Nephron progenitor cell (in vitro differentiated cells): ENCODE measurements around the gene STX1B.

ENCODE experiments used
- DNase-seq: peaks from one replicate; pipeline ENCODE4 v3.0.0; 2021
- H3K27ac Mint-ChIP-seq: 2 replicates; pipeline ENCODE4 v1.8.0; 2021; ENCODE audit warnings: mild to moderate bottlenecking, moderate library complexity, mixed read lengths
- H3K27me3 Mint-ChIP-seq: 2 replicates; pipeline ENCODE4 v1.8.0; 2021; ENCODE audit warnings: mild to moderate bottlenecking, low read depth, mixed read lengths; ENCODE audit not compliant: poor library complexity
- H3K36me3 Mint-ChIP-seq: 2 replicates; pipeline ENCODE4 v1.8.0; 2021; ENCODE audit warnings: low read depth, mixed read lengths
- H3K4me1 Mint-ChIP-seq: 2 replicates; pipeline ENCODE4 v1.8.0; 2021; ENCODE audit warnings: mixed read lengths
- H3K4me3 Mint-ChIP-seq: 2 replicates; pipeline ENCODE4 v1.8.0; 2021; ENCODE audit warnings: mild to moderate bottlenecking, moderate library complexity, mixed read lengths
- H3K9me3 Mint-ChIP-seq: 2 replicates; pipeline ENCODE4 v1.8.0; 2021; ENCODE audit warnings: mild to moderate bottlenecking, moderate library complexity, mixed read lengths
- TF ChIP-seq, protein P1 (sequence below): fragments of 200-600 bp; sonication (generic); IDR thresholded peaks from 2 replicates; pipeline ENCODE4 v1.5.0; 2021; ENCODE audit warnings: antibody characterized with exemption

The STX1B gene

DNA sequence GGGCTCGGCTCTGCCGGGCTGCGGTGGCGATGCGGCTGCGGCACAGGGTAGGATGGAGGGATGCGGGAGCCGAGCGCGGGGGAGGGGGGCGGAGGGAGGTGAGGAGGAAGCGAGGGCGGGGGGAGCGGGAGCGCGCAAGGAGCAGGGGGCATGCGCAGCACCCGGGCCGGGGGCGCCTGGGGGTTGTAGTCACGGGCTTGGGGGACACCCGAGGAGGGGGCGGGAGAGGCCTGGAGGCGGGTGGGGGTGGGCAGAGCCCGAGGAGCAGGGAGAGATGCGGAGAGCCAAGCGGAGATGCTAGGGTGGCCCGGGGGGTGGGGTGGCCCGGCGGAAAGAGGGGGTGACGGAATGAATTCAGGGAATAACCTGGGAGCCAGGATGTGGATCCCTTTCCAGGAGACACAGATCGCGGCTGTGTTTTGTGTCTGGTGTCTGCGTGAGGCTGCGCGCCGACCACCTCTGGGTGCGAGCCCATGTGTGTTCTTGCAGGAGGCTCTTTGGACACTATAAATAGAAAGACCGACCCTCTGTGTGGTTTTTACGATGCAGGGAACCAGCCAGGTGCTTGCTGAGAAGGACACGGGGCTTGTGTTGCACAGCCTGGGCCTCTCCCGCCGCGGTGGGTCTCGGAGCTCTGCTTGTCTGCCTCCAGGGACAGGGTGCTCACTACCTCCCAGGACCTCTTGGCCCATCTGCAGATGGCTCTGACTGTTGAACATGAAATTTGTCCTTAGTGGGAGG lies at the start of gene STX1B:
TSS of gene STX1B (minus strand) at position 54 of the 741 bp plus-strand sequence. CDS start 242 bp downstream, outside the sequence.
- Mint-ChIP-seq H3K4me3 (peak within 1 kb of the TSS; percentile 84), H3K27ac (peak within 1 kb of the TSS; percentile 32), H3K9me3 (no peaks in the 10 kb centered on the region), H3K4me1 (peaks cover 28% of the 10 kb centered on the region), H3K27me3 (peaks cover 43% of the 10 kb centered on the region), H3K36me3 (no peaks in the 10 kb centered on the region)
- TF ChIP-seq, protein P1, sequence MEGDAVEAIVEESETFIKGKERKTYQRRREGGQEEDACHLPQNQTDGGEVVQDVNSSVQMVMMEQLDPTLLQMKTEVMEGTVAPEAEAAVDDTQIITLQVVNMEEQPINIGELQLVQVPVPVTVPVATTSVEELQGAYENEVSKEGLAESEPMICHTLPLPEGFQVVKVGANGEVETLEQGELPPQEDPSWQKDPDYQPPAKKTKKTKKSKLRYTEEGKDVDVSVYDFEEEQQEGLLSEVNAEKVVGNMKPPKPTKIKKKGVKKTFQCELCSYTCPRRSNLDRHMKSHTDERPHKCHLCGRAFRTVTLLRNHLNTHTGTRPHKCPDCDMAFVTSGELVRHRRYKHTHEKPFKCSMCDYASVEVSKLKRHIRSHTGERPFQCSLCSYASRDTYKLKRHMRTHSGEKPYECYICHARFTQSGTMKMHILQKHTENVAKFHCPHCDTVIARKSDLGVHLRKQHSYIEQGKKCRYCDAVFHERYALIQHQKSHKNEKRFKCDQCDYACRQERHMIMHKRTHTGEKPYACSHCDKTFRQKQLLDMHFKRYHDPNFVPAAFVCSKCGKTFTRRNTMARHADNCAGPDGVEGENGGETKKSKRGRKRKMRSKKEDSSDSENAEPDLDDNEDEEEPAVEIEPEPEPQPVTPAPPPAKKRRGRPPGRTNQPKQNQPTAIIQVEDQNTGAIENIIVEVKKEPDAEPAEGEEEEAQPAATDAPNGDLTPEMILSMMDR = no peak
- peak; percentile 88 for DNase-seq

DNA sequence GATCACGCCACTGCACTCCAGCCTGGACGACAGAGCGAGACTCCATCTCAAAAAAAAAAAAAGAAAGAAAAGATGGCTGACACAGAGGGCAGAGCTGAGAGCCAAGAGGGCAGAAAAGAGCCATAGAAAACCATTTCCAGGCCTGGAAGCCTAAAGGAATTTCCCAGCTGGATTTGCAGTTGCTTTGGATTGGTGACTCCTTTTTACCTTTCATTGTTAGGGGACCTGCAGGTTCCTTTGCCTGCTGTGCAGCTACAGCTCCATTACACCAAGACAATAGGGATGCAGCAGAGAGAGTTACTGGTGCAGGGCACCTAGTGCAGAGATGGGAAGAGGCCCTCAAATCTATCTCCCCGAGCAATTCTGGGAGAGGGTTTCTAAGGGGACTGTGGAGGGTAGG lies 45.2 kb upstream of the STX1B start:
- DNase-seq = no peak
- H3K27ac Mint-ChIP-seq = no peak overlapping the region
- peaks cover under 1% of the 10 kb centered on the region for H3K4me1 Mint-ChIP-seq
- peaks cover 6% of the 10 kb centered on the region for H3K9me3 Mint-ChIP-seq
- peaks cover 11% of the 10 kb centered on the region for H3K36me3 Mint-ChIP-seq
- no peak overlapping the region for H3K4me3 Mint-ChIP-seq
- H3K27me3 Mint-ChIP-seq = peaks cover 18% of the 10 kb centered on the region
- TF ChIP-seq, protein P1 = no peak

DNA sequence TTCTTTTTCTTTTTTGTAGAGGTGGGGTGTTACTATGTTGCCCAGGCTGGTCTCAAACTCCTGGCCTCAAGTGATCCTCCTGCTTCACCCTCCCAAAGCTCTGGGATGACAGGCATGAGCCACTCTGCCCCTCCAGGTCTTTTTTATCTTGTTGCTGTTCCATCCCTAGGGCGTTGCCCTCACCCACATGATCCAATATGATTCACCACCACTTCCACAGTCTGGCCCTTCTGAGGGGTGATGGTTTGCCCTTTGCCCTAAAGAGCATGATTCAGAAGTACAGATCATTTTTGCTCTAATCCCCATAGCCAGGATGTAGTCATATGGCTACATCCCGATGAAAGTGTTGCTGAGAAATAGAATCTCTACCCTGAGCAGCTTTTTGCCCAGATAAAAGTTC lies 41.7 kb upstream of the STX1B start:
- Mint-ChIP-seq H3K4me3 (no peak overlapping the region), H3K36me3 (no peaks in the 10 kb centered on the region), H3K27ac (no peak overlapping the region), H3K27me3 (peaks cover 30% of the 10 kb centered on the region), H3K9me3 (peaks cover 6% of the 10 kb centered on the region), H3K4me1 (peaks cover 6% of the 10 kb centered on the region)
- no peak for DNase-seq
- TF ChIP-seq, protein P1 = no peak

DNA sequence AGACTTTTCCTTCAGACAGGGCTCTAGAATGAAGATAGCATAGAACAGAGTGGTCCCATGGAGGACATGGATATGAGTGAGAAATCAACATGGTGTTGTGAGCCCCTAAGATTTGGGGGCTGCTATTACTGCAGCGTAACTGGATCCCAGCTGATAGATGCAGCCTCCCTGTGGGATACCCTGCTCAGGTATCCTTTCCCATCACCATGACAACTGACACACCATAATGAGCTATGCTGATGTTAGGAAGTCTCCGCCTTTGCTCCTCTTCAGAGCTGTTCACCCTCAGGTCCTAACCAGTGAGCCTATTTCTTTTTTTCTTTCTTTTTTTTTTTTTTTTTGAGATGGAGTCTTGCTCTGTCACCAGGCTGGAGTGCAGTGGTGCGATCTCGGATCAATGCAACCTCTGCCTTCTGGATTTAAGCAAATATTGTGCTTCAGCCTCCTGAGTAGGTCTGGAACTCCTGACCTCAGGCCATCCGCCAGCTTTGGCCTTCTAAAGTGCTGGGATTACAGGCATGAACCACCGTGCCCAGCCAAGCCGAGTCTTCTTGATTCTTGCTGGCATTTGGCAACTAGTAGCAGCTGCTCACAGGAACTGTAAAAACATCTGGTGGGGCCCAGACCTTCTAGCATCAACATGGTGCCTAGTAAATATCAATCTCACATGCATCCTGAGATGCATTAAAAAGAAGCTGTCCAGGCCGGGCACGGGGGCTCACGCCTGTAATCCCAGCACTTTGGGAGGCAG lies 40.0 kb upstream of the STX1B start:
- Mint-ChIP-seq H3K27ac (peak overlapping the region; percentile 90), H3K27me3 (peaks cover 26% of the 10 kb centered on the region), H3K36me3 (no peaks in the 10 kb centered on the region), H3K9me3 (peaks cover 6% of the 10 kb centered on the region), H3K4me3 (no peak overlapping the region), H3K4me1 (peaks cover 6% of the 10 kb centered on the region)
- DNase-seq = no peak
- TF ChIP-seq, protein P1 = no peak

DNA sequence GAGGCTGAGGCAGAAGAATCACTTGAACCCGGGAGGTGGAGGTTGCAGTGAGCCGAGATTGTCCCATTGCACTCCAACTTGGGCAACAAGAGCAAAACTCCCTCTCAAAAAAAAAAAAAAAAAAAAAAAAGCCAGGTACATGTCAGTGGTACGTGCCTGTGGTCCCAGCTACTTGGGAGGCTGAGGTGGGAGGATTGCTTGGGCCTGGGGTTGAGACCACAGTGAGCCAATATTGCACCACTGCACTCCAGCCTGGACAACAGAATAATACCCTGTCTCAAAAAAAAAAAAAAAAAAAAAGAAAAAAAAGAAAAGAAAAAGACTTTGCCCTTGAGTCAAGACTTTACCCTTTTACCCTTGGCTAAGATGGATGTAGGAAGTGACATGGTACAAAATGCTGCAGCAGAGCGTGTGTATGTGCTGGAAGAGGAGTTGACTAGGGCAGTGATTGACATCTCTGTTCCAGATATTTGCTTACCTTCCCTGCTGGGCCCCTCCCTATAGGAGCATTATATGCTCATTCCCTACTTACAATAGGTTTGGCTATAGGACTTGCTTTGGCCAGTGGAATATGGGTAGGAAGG lies 33.6 kb upstream of the STX1B start:
- DNase-seq = no peak
- Mint-ChIP-seq H3K9me3 (no peaks in the 10 kb centered on the region), H3K4me1 (no peaks in the 10 kb centered on the region), H3K27me3 (no peaks in the 10 kb centered on the region), H3K27ac (no peak overlapping the region), H3K4me3 (no peak overlapping the region), H3K36me3 (no peaks in the 10 kb centered on the region)
- TF ChIP-seq, protein P1 = no peak
